G401 (cell line): ENCODE results near the gene HSH2D. TPM values are rescaled to one million over a fixed set of nuclear protein-coding genes. Genes with fewer than 3 reads are reported as not detected.
"Not testable (repeated sequence)": the region's sequence is repeated elsewhere in the genome, so short reads cannot be mapped to it uniquely, and the experiment has no call there.

Experiments used
- DNase-seq: peaks from one replicate; pipeline ENCODE4 v3.0.0-alpha.2; 2015; ENCODE audit warnings: low spot score
- in situ Hi-C: cut with HindIII; loops from 2 replicates; pipeline ENCODE4 v1.10.0; 2016; ENCODE audit warnings: low sequenced_read_pairs, mixed read lengths
- total RNA-seq: library from RNA; depleted of rRNA; stranded (reverse); fragments of >200 nt; shearing (Covaris generic); gene quantifications from 2 replicates; pipeline ENCODE4 v1.2.3, GENCODE V29; 2014

The HSH2D gene
- total RNA-seq, 1 experiment from 2014 or later: not detected

DNA sequence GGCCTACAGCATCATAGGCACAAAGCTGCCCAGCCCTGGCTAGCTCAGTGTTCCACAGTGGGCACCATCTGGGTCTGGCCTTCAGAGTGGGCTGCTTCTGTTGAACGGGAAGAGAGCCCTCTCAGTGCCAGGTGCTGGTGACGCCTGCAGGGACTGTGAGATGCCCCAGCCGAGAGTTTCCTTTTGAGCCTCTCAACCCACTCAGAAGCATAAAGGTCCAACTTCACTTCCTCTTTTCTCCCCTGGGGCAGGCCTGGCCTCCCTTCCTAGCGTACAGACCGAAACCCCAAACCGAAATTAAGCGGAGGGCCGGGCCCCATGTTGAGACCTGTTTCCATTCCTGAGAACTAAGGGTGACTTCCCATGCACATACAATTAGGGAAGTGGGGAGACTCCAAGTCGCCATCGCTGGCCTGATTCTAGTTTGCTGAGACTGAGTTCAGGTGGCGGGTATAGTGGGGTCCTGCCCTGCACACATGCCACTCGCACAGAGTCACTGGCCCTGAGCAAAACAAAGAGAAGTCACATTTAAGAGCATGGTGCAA, 24.9 kb upstream of the HSH2D start:
- in situ Hi-C loops: no loop called here
- no peak for DNase-seq

- DNase-seq, in situ Hi-C loops: not testable (repeated sequence)
These were observed 24.2 kb upstream of the HSH2D start for GRCh38 chr19:16119075-16119857.

DNA sequence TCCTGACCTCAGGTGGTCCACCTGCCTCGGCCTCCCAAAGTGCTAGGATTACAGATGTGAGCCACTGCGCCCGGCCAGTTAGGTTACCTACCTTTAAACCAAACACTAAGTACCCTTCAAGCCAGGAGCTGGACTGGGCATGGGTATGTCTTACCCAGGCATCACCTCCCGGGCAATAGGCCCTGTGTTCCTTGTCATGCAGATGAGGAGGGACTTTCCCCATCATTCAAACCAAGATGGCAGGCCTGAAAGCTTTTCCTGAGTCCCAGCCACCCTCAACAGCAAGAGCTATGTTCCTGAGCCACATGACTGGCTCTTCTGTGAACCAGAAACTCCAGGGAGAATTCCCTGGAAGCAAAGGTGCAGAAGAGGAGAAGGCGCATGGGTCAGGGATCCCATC, 22.3 kb upstream of the HSH2D start:
- in situ Hi-C loops: no loop called here
- no peak for DNase-seq

DNA sequence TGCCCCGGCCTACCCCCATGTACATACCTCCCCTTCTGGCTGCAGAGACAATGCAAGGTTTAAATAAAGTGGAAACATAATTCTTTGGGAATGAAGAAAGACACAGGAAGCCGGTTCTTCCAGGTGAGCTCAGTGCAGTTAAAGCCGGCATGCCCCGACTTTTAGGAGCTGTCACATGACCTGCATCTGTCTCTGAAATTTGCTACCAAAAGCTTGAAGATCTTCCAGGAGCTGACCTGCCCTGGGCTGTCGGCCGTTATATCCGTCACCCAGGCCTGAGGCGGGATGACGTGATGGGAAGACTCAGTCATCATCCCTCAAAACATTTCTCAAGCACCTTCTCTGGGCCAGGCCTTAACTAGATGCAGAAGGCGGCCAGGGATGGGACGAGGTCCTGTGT, 21.5 kb upstream of the HSH2D start:
- in situ Hi-C loops: no loop called here
- no peak for DNase-seq

GRCh38 chr19:16124953-16125352, 18.5 kb upstream of the HSH2D start:
- in situ Hi-C loops: loop anchor here (5.0 kb wide), 1 partner anchor 83 kb away; no protein-coding TSS in a partner anchor
- DNase-seq: no peak

GRCh38 chr19:16125737-16126495, 17.6 kb upstream of the HSH2D start:
- in situ Hi-C loops: loop anchor here (5.0 kb wide), 1 partner anchor 84 kb away; no protein-coding TSS in a partner anchor
- no peak for DNase-seq

DNA sequence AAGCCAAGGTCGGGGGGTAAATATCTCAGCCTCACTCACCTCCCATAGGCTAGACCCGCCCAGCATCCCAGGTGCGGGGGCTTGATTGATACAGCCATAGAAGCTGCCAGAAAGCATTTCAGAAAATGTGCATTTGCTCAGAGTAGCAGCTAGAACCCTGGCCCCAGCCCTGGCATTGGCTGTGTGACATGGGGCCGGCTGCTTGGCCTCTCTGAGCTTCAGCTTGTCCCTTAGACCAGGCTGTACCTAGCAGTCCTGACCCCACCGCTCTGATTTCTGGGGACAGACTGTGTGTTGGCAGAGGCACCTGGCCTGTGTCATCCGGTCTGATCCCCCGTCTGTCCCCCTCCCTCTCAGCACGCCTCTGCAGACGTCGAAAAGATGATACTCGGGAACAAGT, 16.4 kb upstream of the HSH2D start:
- no peak for DNase-seq
- in situ Hi-C loops: loop anchor here (5.0 kb wide), 1 partner anchor 85 kb away; no protein-coding TSS in a partner anchor

- in situ Hi-C loops: loop anchor here (5.0 kb wide), 1 partner anchor 86 kb away; no protein-coding TSS in a partner anchor
- DNase-seq: no peak
These were observed 15.6 kb upstream of the HSH2D start for GRCh38 chr19:16127776-16128371.

- DNase-seq: no peak
- in situ Hi-C loops: no loop called here
These were observed 11.8 kb upstream of the HSH2D start for GRCh38 chr19:16131648-16132047.

DNA sequence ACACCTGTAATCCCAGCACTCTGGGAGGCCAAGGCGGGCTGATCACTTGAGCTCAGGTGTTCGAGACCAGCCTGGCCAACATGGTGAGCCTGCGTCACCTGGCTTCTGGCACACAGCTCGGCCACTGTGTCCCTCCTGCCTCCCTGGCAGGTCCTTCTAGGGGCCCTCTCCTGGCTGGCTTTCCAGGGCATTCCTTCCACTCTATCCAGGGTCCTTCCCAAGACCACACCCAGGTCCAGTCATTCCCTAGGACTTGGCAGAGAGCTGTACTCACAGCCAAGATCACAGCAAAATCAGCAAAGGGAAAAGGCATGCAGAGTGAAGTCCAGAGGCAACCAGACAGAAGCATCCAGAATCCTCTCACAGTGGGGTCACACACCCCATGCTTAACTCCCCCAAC, 9.7 kb upstream of the HSH2D start:
- in situ Hi-C loops: no loop called here
- no peak for DNase-seq

- DNase-seq: no peak
- in situ Hi-C loops: no loop called here
These were observed 9.0 kb upstream of the HSH2D start for GRCh38 chr19:16134510-16134909.

- no peak for DNase-seq
- in situ Hi-C loops: no loop called here
These were observed 7.9 kb upstream of the HSH2D start for GRCh38 chr19:16135430-16136127.

DNA sequence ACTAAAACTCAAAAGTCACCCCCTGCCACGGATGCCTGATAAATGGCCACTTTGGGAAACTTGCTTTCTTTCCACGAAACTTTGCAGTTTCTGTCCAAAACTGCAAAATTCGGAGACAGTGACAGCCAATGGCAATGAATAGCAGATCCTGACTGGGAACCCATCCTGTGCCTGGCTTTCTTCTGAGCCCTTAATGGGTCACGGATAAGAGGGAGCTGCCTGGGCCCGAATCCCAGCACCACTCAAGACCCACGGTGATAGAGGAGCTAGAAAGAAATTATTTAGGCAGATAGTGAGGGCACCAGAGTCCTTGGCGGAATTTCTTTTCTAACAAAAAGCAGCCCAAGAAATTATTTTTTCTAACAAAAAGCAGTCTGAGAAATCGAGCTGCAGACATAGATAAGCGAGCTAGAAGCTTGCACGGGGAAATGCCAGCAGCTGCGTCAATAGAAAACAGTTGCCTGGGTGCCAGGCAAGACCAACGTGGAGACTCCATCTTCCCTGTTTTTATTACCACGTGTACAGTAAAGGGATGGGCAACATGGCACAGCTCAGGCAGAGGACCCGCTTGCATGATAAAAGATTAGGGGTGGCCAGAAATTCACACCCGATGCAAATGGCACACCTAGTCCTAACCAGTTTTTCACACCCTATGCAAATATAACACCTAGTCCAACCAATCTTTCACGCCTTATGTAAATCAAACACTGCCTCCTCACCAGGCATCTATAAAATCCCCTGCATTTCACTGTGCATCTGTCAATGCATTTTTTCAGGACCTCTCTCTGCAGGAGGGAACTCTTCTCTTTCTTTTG, 7.1 kb upstream of the HSH2D start:
- in situ Hi-C loops: no loop called here
- DNase-seq: no peak

DNA sequence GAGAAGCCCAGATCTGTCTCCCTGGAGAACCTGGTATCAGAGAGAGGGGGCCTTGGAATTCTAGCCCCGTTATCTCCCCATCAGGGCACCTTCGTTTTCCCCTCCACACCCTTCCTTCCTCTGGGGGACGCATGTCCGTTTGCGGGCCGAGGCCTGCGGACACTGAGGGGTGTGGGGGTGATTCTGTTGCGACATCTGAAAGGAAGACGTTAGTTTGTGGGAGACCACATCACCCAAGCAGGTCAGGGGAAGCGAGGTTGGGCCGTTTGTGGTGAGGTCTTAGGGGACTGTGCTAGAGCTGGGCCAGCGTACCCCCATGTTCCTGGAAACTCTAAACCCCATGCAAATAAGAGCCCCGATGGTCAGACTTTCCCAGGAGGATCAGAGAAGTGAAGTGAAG, 3.7 kb upstream of the HSH2D start:
- DNase-seq: no peak
- in situ Hi-C loops: no loop called here

DNA sequence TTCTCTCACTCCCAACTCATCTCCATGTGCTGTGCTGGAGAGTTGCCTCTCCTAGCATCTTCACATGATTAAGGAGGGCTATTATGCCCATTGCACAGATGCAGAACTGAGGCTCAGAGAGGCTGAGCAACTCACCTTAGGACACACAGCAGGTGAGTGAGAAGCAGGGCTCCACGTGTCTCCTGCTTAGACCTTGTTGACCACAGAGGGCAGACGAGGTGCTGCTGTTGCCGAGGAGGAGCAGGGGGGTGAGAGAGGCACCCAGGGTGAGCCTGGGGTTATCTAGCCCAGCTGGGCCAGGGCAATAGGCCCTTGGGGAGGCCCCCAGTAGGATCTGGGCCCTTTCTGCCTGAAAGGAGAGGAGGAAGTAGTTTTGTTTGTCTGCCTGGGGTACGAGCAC, 2.4 kb upstream of the HSH2D start:
- no peak for DNase-seq
- in situ Hi-C loops: no loop called here

DNA sequence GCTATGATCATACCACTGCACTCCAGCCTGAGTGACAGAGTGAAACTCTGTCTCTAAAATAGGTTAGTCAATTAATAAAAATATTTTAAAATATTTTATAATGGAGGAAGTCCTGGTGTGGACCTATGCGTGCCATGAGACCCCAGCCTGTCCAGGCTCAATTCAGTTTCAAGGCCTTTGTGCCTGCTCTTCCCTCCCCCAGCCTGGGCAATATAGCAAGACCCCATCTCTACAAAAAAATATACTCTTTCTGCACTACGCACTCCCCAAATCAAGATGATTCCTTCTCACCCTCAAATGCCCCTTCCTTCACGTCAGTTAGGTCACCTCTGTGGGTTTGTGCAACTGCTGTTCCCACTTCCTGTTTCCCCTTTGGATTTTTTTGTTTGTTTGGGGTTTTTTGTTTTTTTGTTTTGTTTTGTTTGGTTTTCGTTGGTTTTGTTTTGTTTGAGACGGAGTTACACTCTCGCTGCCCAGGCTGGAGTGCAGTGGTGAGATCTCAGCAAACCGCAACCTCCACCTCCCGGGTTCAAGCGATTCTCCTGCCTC, 1.4 kb upstream of the HSH2D start:
- in situ Hi-C loops: no loop called here
- DNase-seq: no peak

GRCh38 chr19:16144216-16144581, 714 bp downstream of the HSH2D start:
- no peak for DNase-seq
- in situ Hi-C loops: no loop called here

DNA sequence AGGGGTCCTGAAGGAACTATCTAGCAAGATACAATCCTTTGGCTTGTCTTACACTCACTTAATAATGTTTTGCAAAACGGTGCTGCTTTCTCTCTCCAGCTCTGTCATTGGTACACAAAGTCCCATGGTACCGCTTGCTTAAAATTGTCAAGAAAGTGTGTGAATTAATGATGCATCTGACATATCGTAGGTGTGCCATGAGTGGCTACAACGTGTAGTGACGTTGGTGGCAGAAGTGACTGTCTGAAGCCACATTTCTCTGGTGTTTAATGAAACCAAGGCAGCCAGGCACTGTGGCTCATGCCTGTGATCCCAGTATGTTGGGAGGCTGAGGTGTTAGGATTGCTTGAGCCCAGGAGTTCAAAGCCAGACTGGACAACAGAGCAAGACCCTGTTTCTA, 2.6 kb downstream of the HSH2D start:
- DNase-seq: no peak
- in situ Hi-C loops: no loop called here
